ENCODE results near the gene EXOC6B.

GRCh38 chr2:72173640-72174321, 652.1 kb downstream of the EXOC6B start:
- TF ChIP-seq CTCF (conservative IDR thresholded peaks at IDR 0.05) (no peak), EZH2 (IDR thresholded peaks at IDR 0.05; ENCODE audit: low read depth) (no peak)
